Common myeloid progenitor, CD34-positive (primary cell): ENCODE results near the gene EGLN3.

ENCODE experiments used
- CTCF ChIA-PET: fragments of 350-600 bp; sonication (Branson Sonifier 250); formaldehyde crosslinking; loops from one replicate; lab custom pipeline; 2021; ENCODE audit warnings: antibody characterized with exemption; lab: Charles Lee
- POLR2A ChIA-PET: fragments of 350-600 bp; sonication (Branson Sonifier 250); formaldehyde crosslinking; loops from one replicate; lab custom pipeline; 2021; ENCODE audit warnings: antibody characterized with exemption; lab: Charles Lee
- DNase-seq, 3 donors: peaks; one replicate each; pipeline versions ENCODE4 v3.0.0 to v3.0.0-alpha.2; 2013
- H3K27ac ChIP-seq, 2 experiments: 1 replicate in 1 of 2; 2 replicates in 1 of 2; pipeline ENCODE4 v1.7.0; 2013; ENCODE audit warnings: inconsistent platforms in 2 of 2, low read length in 2 of 2, mild to moderate bottlenecking in 2 of 2, low read depth in 1 of 2, moderate library complexity in 1 of 2; ENCODE audit not compliant: severe bottlenecking in 2 of 2, insufficient read depth in 1 of 2, poor library complexity in 1 of 2
- H3K27me3 ChIP-seq, 5 experiments: replicated peaks in 2 of 5; 1 replicate in 3 of 5; 2 replicates in 2 of 5; pipeline versions ENCODE4 v1.6.1 to v1.7.0; 2013; ENCODE audit warnings: low read length in 4 of 5, mild to moderate bottlenecking in 2 of 5, moderate library complexity in 2 of 5, inconsistent platforms in 1 of 5; ENCODE audit not compliant: insufficient read depth in 5 of 5, control insufficient read depth in 4 of 5
- H3K36me3 ChIP-seq, 4 experiments: 1 replicate in 2 of 4; 2 replicates in 2 of 4; pipeline versions ENCODE4 v1.6.1 to v1.7.0; 2013; ENCODE audit warnings: low read length in 3 of 4, control low read depth in 1 of 4, mild to moderate bottlenecking in 1 of 4; ENCODE audit not compliant: control insufficient read depth in 4 of 4, insufficient read depth in 4 of 4
- H3K4me1 ChIP-seq, 4 experiments: 1 replicate in 3 of 4; 2 replicates in 1 of 4; pipeline versions ENCODE4 v1.6.1 to v1.7.1; 2013; ENCODE audit warnings: low read length in 3 of 4, mild to moderate bottlenecking in 3 of 4, control low read depth in 1 of 4, inconsistent platforms in 1 of 4, moderate library complexity in 1 of 4; ENCODE audit not compliant: control insufficient read depth in 4 of 4, insufficient read depth in 4 of 4; ENCODE audit errors: control extremely low read depth in 1 of 4
- H3K4me3 ChIP-seq, 7 experiments: 1 replicate in 4 of 7; 2 replicates in 3 of 7; pipeline versions ENCODE4 v1.5.1 to v1.7.0; 2013; ENCODE audit warnings: mild to moderate bottlenecking in 7 of 7, low read length in 6 of 7, moderate library complexity in 6 of 7, inconsistent platforms in 2 of 7, low read depth in 2 of 7, control low read depth in 1 of 7; ENCODE audit not compliant: insufficient read depth in 4 of 7, control insufficient read depth in 1 of 7; ENCODE audit errors: extremely low read depth in 1 of 7
- H3K9me3 ChIP-seq, 5 experiments: 1 replicate in 4 of 5; 2 replicates in 1 of 5; pipeline versions ENCODE4 v1.6.1 to v1.7.1; 2013; ENCODE audit warnings: low read length in 4 of 5, mild to moderate bottlenecking in 2 of 5, inconsistent platforms in 1 of 5, low read depth in 1 of 5, moderate library complexity in 1 of 5; ENCODE audit not compliant: control insufficient read depth in 4 of 5, insufficient read depth in 2 of 5; ENCODE audit errors: control extremely low read depth in 1 of 5
- WGBS: methylation state at CpG from one replicate; pipeline ENCODE4 v1.1.5; 2013; ENCODE audit not compliant: insufficient coverage; 5-methylcytosine and 5-hydroxymethylcytosine counted together

Gene EGLN3

GRCh38 chr14:33940561-33941011 is 10.3 kb downstream of the EGLN3 start:
- Histone ChIP-seq H3K9me3 (no peaks in the 10 kb centered on the region), H3K4me3 (no peak overlapping the region), H3K27ac (peak overlapping the region in 1 of 2 experiments; percentile 39), H3K4me1 (peaks cover 3 to 59% (median 20%) of the 10 kb centered on the region in 4 experiments), H3K36me3 (no peaks in the 10 kb centered on the region), H3K27me3 (no peaks in the 10 kb centered on the region)
- 28% methylated on average over 2 of the region's 5 CpGs for WGBS
- CTCF ChIA-PET = interaction anchor here (0.7 kb wide), 1 partner anchor 18 kb away, joined by 3 read pairs; no protein-coding TSS in a partner anchor
- DNase-seq = peak in 1 of 3 donors; percentile 48
- POLR2A ChIA-PET = no interaction called here

GRCh38 chr14:33938131-33938949 is 12.5 kb downstream of the EGLN3 start:
- DNase-seq = peak; percentile 46 to 73 (median 70)
- peak overlapping the region in 4 of 7 experiments; percentile 14 to 69 (median 31) for H3K4me3 ChIP-seq
- CTCF ChIA-PET = interaction anchor here (2.2 kb wide), 1 partner anchor 11 kb away, joined by 7 read pairs; no protein-coding TSS in a partner anchor
- H3K27ac ChIP-seq = peak overlapping the region in 1 of 2 experiments; percentile 46
- H3K4me1 ChIP-seq = peaks cover 3 to 43% (median 19%) of the 10 kb centered on the region in 4 experiments
- 23% methylated on average over 18 of the region's 20 CpGs for WGBS
- no peaks in the 10 kb centered on the region for H3K9me3 ChIP-seq
- POLR2A ChIA-PET = no interaction called here
- H3K36me3 ChIP-seq = no peaks in the 10 kb centered on the region
- no peaks in the 10 kb centered on the region for H3K27me3 ChIP-seq

GRCh38 chr14:33936391-33936790 is 14.5 kb downstream of the EGLN3 start:
- WGBS = no CpG with 5 or more reads among the region's 2 CpGs
- Histone ChIP-seq H3K4me3 (no peak overlapping the region), H3K27ac (no peak overlapping the region), H3K9me3 (no peaks in the 10 kb centered on the region), H3K4me1 (peaks cover 0 to 24% (median 9%) of the 10 kb centered on the region in 4 experiments), H3K27me3 (no peaks in the 10 kb centered on the region), H3K36me3 (no peaks in the 10 kb centered on the region)
- DNase-seq = no peak
- ChIA-PET CTCF (interaction anchor here (2.0 kb wide), 1 partner anchor 9 kb away, joined by 7 read pairs; no protein-coding TSS in a partner anchor), POLR2A (interaction anchor here (1.2 kb wide), 1 partner anchor 8 kb away, joined by 4 read pairs; no protein-coding TSS in a partner anchor)

DNA sequence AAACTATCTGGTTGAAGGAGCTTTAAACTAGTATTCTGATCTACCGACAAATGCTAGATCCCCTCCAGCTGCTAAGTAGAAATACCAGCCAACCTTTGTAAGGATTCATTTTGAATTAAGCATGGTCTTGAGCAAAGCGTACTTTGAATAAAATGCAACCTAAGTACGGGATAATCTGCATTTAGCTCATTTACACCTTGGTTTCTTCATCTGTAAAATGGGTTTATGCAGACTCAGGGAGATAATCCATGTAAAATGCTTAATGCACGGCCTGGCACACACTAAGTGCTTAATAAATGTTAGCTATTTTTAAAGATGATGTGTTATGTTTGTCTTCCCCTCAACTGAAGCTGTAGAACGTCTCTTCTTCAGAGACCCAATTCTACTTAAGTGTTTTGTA is 15.9 kb downstream of the EGLN3 start:
- Histone ChIP-seq H3K4me1 (peaks cover 0 to 16% (median 5%) of the 10 kb centered on the region in 4 experiments), H3K9me3 (no peaks in the 10 kb centered on the region), H3K4me3 (no peak overlapping the region), H3K27ac (no peak overlapping the region), H3K27me3 (no peaks in the 10 kb centered on the region), H3K36me3 (peaks cover 0 to 4% (median 0%) of the 10 kb centered on the region in 4 experiments)
- ChIA-PET POLR2A (no interaction called here), CTCF (interaction anchor here (1.6 kb wide), 1 partner anchor 163 kb away, joined by 7 read pairs; no protein-coding TSS in a partner anchor)
- WGBS = 94% methylated on average over 4 of the region's 5 CpGs
- no peak for DNase-seq

DNA sequence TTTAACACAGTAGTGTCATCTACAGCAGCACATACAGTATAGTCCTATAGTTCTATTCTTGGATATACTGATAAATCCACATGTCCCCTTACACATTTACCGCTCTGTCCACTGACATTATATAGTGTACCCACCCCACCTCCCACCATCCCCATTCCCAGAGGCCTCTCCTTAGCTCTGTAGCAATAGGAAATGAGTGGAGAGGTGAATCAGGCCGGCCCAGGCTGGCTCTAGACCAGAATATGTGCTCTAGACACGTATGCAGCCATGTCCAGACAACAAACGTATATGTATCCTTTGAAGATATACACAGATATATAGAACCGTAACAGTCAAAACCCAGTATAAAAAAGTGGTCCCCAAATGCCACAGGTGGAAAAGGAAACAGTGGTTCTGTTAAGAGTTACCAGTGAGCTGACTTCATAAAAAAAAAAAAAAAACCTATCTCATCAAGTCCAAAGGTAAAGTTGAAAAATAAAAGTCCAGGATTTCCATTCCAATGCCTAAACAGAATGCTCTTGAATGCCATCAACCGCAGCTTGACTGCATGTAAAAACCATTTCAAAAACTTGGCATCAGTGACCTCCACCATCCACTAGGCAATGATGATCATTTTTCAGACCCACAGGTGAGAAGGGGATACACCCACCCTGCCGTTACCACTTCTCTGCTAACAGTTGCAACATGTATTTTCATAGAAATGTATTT is 16.7 kb downstream of the EGLN3 start:
- peaks cover 0 to 16% (median 5%) of the 10 kb centered on the region in 4 experiments for H3K4me1 ChIP-seq
- no peak overlapping the region for H3K27ac ChIP-seq
- POLR2A ChIA-PET = no interaction called here
- 93% methylated on average over 3 of the region's 7 CpGs for WGBS
- H3K36me3 ChIP-seq = peaks cover 0 to 4% (median 0%) of the 10 kb centered on the region in 4 experiments
- DNase-seq = no peak
- H3K27me3 ChIP-seq = no peaks in the 10 kb centered on the region
- CTCF ChIA-PET = interaction anchor here (1.6 kb wide), 1 partner anchor 164 kb away, joined by 7 read pairs; no protein-coding TSS in a partner anchor
- no peaks in the 10 kb centered on the region for H3K9me3 ChIP-seq
- no peak overlapping the region for H3K4me3 ChIP-seq

DNA sequence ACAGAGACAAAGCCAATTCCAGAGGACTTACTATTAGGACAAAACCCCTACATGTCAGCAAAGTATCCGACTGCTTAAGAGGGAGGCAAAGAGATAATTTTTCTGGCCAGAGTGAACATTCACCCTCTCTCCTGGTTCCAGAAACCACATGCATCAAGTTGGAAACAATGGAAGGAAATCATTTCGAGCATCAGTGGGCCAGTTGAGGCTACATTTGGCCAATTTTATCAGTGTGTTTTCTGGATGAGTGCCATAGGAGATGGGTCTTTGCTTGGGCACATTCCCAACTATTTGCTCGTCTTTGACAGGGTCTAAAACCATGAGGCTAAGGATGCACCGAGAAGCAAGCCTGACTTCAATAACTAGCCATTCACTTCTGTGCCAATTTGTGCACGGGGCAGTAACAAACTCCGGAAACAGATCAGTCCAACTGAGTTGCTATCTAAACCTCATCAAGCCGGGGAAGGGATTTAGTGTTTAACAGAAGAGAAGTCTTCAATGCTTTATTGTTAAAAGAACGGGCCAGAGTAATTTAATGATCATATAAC is 17.4 kb downstream of the EGLN3 start:
- Histone ChIP-seq H3K36me3 (peaks cover 0 to 11% (median 2%) of the 10 kb centered on the region in 4 experiments), H3K4me3 (no peak overlapping the region), H3K27ac (no peak overlapping the region), H3K9me3 (no peaks in the 10 kb centered on the region), H3K27me3 (no peaks in the 10 kb centered on the region), H3K4me1 (peaks cover 0 to 11% (median 3%) of the 10 kb centered on the region in 4 experiments)
- 92% methylated on average over 3 of the region's 8 CpGs for WGBS
- ChIA-PET CTCF (interaction anchor here (1.3 kb wide), 1 partner anchor 93 kb away, joined by 3 read pairs; no protein-coding TSS in a partner anchor), POLR2A (no interaction called here)
- no peak for DNase-seq
